Glutamatergic neuron (in vitro differentiated cells): ENCODE measurements around the gene KLF5. TPM values are rescaled to one million over a fixed set of nuclear protein-coding genes. Genes with fewer than 3 reads are reported as not detected.
"Not testable (repeated sequence)": the region's sequence is repeated elsewhere in the genome, so short reads cannot be mapped to it uniquely, and the experiment has no call there.

Experiments
- DNase-seq: peaks from one replicate; pipeline ENCODE4 v3.0.0; 2022
- H3K27ac Mint-ChIP-seq: one replicate; pipeline ENCODE4 v1.8.0; 2020; ENCODE audit warnings: mild to moderate bottlenecking, mixed read lengths, inconsistent platforms; ENCODE audit not compliant: unreplicated experiment
- H3K27me3 Mint-ChIP-seq: one replicate; pipeline ENCODE4 v1.8.0; 2020; ENCODE audit warnings: mild to moderate bottlenecking, moderate library complexity, mixed read lengths, inconsistent platforms; ENCODE audit not compliant: unreplicated experiment
- H3K36me3 Mint-ChIP-seq: one replicate; pipeline ENCODE4 v1.8.0; 2020; ENCODE audit warnings: mild to moderate bottlenecking, mixed read lengths, inconsistent platforms; ENCODE audit not compliant: unreplicated experiment
- H3K4me1 Mint-ChIP-seq: one replicate; pipeline ENCODE4 v1.8.0; 2020; ENCODE audit warnings: mild to moderate bottlenecking, low read depth, mixed read lengths, inconsistent platforms; ENCODE audit not compliant: unreplicated experiment
- H3K4me3 Mint-ChIP-seq: one replicate; pipeline ENCODE4 v1.8.0; 2020; ENCODE audit warnings: mild to moderate bottlenecking, mixed read lengths, inconsistent platforms; ENCODE audit not compliant: unreplicated experiment
- H3K9me3 Mint-ChIP-seq: one replicate; pipeline ENCODE4 v1.8.0; 2020; ENCODE audit warnings: mild to moderate bottlenecking, moderate library complexity, mixed read lengths, inconsistent platforms; ENCODE audit not compliant: unreplicated experiment
- total RNA-seq: library from RNA; stranded (reverse); fragmentation: NEBNext Ultra II Directional; extraction: Animal tissue kit (Norgen Biotek cat#: 25700); gene quantifications from one replicate; pipeline ENCODE4 v1.2.1, GENCODE V29; 2021; ENCODE audit not compliant: unreplicated experiment
- TF ChIP-seq, protein P1 (sequence below): fragments of 200-600 bp; sonication (generic); IDR thresholded peaks from one replicate; pipeline ENCODE4 v1.5.0; 2021; ENCODE audit not compliant: partially characterized antibody, unreplicated experiment

Gene KLF5
- total RNA-seq, 1 donor from 2014 or later = 0.34 TPM

DNA sequence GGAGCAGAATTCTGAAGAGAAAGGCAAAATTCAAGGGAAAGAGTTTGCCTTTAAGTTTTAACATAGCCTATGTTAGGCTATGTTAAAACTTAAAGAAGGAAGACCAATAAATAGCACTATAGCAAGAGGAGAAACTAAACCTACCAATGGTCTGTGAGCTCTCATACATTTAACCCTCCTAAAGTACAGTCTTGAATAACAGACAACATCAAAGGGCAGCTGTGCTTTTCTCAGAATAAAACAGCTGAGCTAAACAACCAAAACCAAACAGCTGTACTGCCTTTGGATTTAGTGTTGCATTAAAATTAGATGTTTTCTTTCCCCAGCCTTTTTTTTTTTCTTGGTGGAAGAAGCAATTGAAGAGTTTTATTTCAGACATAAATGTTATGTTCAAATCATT lies 34.0 kb downstream of the KLF5 start:
- H3K9me3 Mint-ChIP-seq = no peaks in the 10 kb centered on the region
- DNase-seq = no peak
- H3K4me3 Mint-ChIP-seq = no peak overlapping the region
- no peaks in the 10 kb centered on the region for H3K36me3 Mint-ChIP-seq
- peaks cover 2% of the 10 kb centered on the region for H3K27me3 Mint-ChIP-seq
- TF ChIP-seq, protein P1, sequence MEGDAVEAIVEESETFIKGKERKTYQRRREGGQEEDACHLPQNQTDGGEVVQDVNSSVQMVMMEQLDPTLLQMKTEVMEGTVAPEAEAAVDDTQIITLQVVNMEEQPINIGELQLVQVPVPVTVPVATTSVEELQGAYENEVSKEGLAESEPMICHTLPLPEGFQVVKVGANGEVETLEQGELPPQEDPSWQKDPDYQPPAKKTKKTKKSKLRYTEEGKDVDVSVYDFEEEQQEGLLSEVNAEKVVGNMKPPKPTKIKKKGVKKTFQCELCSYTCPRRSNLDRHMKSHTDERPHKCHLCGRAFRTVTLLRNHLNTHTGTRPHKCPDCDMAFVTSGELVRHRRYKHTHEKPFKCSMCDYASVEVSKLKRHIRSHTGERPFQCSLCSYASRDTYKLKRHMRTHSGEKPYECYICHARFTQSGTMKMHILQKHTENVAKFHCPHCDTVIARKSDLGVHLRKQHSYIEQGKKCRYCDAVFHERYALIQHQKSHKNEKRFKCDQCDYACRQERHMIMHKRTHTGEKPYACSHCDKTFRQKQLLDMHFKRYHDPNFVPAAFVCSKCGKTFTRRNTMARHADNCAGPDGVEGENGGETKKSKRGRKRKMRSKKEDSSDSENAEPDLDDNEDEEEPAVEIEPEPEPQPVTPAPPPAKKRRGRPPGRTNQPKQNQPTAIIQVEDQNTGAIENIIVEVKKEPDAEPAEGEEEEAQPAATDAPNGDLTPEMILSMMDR = no peak
- no peak overlapping the region for H3K27ac Mint-ChIP-seq
- H3K4me1 Mint-ChIP-seq = no peaks in the 10 kb centered on the region

DNA sequence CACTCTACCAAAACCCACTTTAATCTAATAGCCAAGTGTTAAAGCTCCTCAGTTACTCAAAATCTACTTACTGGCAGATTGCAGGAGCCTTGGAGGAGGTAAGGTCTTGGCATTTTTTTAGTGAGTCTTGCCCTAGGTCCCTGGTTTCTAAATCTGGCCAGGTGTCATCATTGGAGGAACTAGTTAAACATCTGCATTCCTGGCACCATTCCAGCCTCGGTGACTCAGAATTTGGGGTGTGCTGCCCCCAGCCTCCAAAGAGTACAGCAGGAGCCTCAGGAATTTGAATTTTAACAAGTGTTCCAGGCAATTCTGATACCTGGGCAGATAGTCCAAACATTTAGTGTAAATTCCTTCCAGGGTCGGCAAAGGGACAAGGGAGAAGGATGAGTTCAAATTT lies 37.4 kb downstream of the KLF5 start:
- TF ChIP-seq, protein P1 = no peak
- Mint-ChIP-seq H3K4me1 (no peaks in the 10 kb centered on the region), H3K4me3 (no peak overlapping the region), H3K27ac (no peak overlapping the region), H3K27me3 (peaks cover under 1% of the 10 kb centered on the region), H3K36me3 (no peaks in the 10 kb centered on the region), H3K9me3 (no peaks in the 10 kb centered on the region)
- no peak for DNase-seq

DNA sequence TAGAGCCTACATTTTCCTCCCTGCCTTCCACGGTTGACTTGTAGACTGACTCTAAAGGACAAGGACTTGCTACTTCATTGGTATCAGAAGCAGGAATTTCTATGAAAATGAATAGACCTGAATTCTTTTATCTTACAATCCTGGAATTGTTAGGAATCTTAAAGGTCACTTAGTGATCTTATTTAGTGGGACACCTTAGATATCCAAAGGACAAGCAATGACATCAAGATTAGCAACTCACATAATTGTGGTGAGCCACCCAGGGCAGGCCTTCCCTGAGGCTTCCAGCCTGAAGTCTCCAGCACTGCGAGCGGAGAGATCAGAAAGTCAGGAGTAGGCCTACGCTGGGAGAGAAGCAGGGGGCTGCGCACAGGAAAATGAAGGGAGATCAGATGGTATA lies 37.8 kb downstream of the KLF5 start:
- no peak overlapping the region for H3K4me3 Mint-ChIP-seq
- no peak overlapping the region for H3K27ac Mint-ChIP-seq
- no peaks in the 10 kb centered on the region for H3K9me3 Mint-ChIP-seq
- no peak for DNase-seq
- no peaks in the 10 kb centered on the region for H3K27me3 Mint-ChIP-seq
- no peaks in the 10 kb centered on the region for H3K36me3 Mint-ChIP-seq
- TF ChIP-seq, protein P1 = no peak
- H3K4me1 Mint-ChIP-seq = no peaks in the 10 kb centered on the region

DNA sequence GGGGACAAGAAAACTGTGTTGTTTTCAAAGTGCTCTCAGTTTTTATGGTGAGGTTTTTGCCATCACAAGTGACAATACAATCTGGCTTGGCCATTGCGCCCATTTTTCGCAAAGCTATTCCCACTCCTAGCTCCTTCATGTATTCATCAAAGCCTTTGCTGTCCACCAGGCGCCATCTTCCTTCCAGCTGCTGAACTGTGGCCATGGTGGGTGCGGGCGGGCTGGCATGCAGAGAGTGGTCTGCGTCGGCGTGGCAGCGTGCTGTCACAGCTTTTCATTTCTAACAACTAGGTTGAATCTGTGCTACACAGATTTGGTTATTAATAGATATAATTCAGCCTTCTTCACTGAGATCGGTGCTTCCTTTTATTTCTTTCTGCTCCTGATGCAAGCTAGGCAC lies 42.0 kb downstream of the KLF5 start:
- not testable (repeated sequence) for H3K4me3 Mint-ChIP-seq, H3K27ac Mint-ChIP-seq, H3K4me1 Mint-ChIP-seq, H3K36me3 Mint-ChIP-seq, DNase-seq, H3K9me3 Mint-ChIP-seq, H3K27me3 Mint-ChIP-seq

DNA sequence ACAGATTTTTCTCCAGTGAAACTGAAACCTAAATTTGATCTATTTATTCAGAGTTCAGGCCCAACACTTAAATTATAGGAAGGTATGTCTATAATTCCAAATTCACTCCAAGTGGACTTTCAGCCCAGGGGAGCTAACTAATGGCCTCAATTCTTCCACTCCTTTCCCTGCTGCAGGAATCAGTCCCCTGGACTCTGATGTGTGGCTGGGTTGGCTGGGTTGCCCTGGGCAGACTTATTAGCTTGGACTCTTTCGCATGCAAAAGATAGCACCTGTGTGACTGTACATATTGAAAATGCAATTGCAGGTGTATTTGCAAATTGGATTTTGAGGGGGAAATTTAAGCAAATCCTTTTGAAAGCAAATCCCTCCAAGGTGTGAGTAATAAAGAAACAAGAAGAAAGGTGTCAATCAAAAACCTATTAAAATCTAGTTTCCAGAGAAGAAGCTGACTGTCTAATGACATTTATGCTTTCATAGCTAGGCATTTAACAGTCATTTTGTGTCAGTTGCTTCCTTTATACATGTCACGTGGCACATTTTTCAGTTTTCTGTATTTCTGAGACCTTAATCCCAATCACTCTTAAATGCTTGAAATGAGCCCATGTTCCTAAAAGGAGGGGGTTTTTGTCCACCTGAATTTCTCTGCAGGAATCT lies 42.7 kb downstream of the KLF5 start:
- no peak for DNase-seq
- Mint-ChIP-seq H3K4me1 (no peaks in the 10 kb centered on the region), H3K27ac (no peak overlapping the region), H3K27me3 (no peaks in the 10 kb centered on the region), H3K9me3 (peaks cover 2% of the 10 kb centered on the region), H3K36me3 (no peaks in the 10 kb centered on the region), H3K4me3 (no peak overlapping the region)
- TF ChIP-seq, protein P1 = no peak
